ENCODE results near the gene UBASH3B. TPM values are rescaled to one million over a fixed set of nuclear protein-coding genes. Genes with fewer than 3 reads are reported as not detected.

UBASH3B gene
- total RNA-seq, 1 experiment from 2014 or later, result 81.9 TPM

DNA sequence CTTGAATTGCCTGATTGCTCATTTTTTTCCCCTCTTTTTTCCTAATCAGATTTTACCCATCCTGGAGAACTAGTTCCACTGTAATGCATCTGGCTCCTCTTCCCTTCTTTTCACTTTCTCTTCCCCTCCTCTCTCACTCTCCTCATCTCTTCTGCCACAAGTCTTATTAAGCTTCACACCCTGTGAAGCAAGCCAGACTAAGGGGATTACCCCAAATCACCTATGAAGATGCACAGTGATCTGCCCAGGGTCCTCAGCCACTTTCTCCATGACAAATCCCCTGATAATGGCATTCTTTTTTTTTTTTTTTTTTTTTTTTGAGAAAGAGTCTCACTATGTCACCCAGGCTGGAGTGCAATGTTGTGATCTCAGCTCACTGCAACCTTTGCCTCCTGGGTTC, 11.2 kb downstream of the UBASH3B start:
- Histone ChIP-seq H3K9me3 (ENCODE audit: insufficient read depth, low read depth) (no peaks in the 10 kb centered on the region; the same call in 1 of the 2 replicates), H2AFZ (no peak overlapping the region), H3K4me1 (replicated peaks; ENCODE audit: insufficient read depth) (peaks cover 85% of the 10 kb centered on the region), H3K36me3 (ENCODE audit: low read depth) (peaks cover 61% of the 10 kb centered on the region), H3F3A (ENCODE audit: insufficient read depth, low read depth) (peaks cover 72% of the 10 kb centered on the region), H3K27me3 (ENCODE audit: insufficient read depth, low read depth) (no peaks in the 10 kb centered on the region), H3K79me2 (ENCODE audit: low read depth) (peaks cover 100% of the 10 kb centered on the region), H3K9me2 (ENCODE audit: insufficient read depth) (no peaks in the 10 kb centered on the region), H3K27ac (peak overlapping the region; percentile 90), H3K4me3 (no peak overlapping the region), H3K4me2 (0 out of 2 replicates have a peak overlapping the region, but pooled peaks have one; percentile 58), H4K20me1 (ENCODE audit: insufficient read depth) (no peaks in the 10 kb centered on the region)
- CTCF ChIA-PET, result no interaction called here
- no peak for DNase-seq
- POLR2A ChIA-PET (ENCODE audit: unreplicated experiment), result no interaction called here
- TF ChIP-seq CTCF (conservative IDR thresholded peaks at IDR 0.05) (no peak), EZH2 (IDR thresholded peaks at IDR 0.05; ENCODE audit: low read depth) (no peak)
- BruUV-seq (replicated peaks), result no TSS peak
- intact Hi-C loops (cut with micrococcal nuclease; ENCODE audit: unreplicated experiment), result no loop called here

- intact Hi-C loops (cut with micrococcal nuclease; ENCODE audit: unreplicated experiment), result no loop called here
- BruUV-seq (replicated peaks), result no TSS peak
- peak overlapping the region; percentile 4; the same call in 1 of the 2 replicates for H3K4me3 ChIP-seq
- CTCF ChIA-PET, result no interaction called here
- H3K27ac ChIP-seq, result peak overlapping the region; percentile 90
- TF ChIP-seq EZH2 (IDR thresholded peaks at IDR 0.05; ENCODE audit: low read depth), result no peak
- H2AFZ ChIP-seq, result no peak overlapping the region
- peak in 1 of 2 experiments; percentile 94 for DNase-seq
- no peaks in the 10 kb centered on the region for H3K27me3 ChIP-seq (ENCODE audit: insufficient read depth, low read depth)
- peaks cover 83% of the 10 kb centered on the region for H3F3A ChIP-seq (ENCODE audit: insufficient read depth, low read depth)
- H4K20me1 ChIP-seq (ENCODE audit: insufficient read depth), result no peaks in the 10 kb centered on the region
- H3K4me2 ChIP-seq, result peak overlapping the region; percentile 58
- peaks cover 64% of the 10 kb centered on the region for H3K36me3 ChIP-seq (ENCODE audit: low read depth)
- H3K9me3 ChIP-seq (ENCODE audit: insufficient read depth, low read depth), result no peaks in the 10 kb centered on the region; the same call in 1 of the 2 replicates
- POLR2A ChIA-PET (ENCODE audit: unreplicated experiment), result interaction anchor here (0.6 kb wide), 1 partner anchor 388 kb away, joined by 3 read pairs; no protein-coding TSS in a partner anchor
- H3K4me1 ChIP-seq (replicated peaks; ENCODE audit: insufficient read depth), result peaks cover 86% of the 10 kb centered on the region
- H3K79me2 ChIP-seq (ENCODE audit: low read depth), result peaks cover 100% of the 10 kb centered on the region
- H3K9me2 ChIP-seq (ENCODE audit: insufficient read depth), result no peaks in the 10 kb centered on the region
These were observed 13.1 kb downstream of the UBASH3B start for GRCh38 chr11:122668562-122669090.

DNA sequence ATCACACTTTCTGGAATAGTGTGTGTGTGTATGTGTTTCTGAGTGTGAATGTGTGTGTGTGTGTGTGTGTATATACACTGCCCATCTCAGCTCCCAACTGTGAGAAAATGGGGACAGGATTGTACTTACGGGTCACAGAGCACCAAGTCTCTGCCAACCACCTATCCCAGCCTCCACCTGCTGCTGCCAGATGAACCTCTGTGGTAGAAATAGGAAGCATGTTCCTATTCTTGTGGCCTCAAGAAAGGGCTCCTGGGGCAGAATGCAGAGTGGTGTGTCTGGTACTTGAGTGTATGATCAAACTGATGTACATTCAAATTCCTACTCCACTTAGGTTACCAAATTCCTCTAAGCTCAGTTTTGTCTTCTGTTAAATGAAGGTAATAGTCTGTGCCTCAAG, 14.6 kb downstream of the UBASH3B start:
- H3K27me3 ChIP-seq (ENCODE audit: insufficient read depth, low read depth), result no peaks in the 10 kb centered on the region
- peak overlapping the region; percentile 90 for H3K27ac ChIP-seq
- CTCF ChIA-PET, result no interaction called here
- intact Hi-C loops (cut with micrococcal nuclease; ENCODE audit: unreplicated experiment), result no loop called here
- no TSS peak for BruUV-seq (replicated peaks)
- POLR2A ChIA-PET (ENCODE audit: unreplicated experiment), result interaction anchor here (0.6 kb wide), 1 partner anchor 13 kb away, joined by 3 read pairs; no protein-coding TSS in a partner anchor
- peaks cover 100% of the 10 kb centered on the region for H3K79me2 ChIP-seq (ENCODE audit: low read depth)
- H3K4me1 ChIP-seq (replicated peaks; ENCODE audit: insufficient read depth), result peaks cover 90% of the 10 kb centered on the region
- H3K9me2 ChIP-seq (ENCODE audit: insufficient read depth), result no peaks in the 10 kb centered on the region
- H3K9me3 ChIP-seq (ENCODE audit: insufficient read depth, low read depth), result no peaks in the 10 kb centered on the region; the same call in 1 of the 2 replicates
- H3F3A ChIP-seq (ENCODE audit: insufficient read depth, low read depth), result peaks cover 91% of the 10 kb centered on the region
- H3K4me3 ChIP-seq, result no peak overlapping the region
- TF ChIP-seq CTCF (conservative IDR thresholded peaks at IDR 0.05) (no peak), EZH2 (IDR thresholded peaks at IDR 0.05; ENCODE audit: low read depth) (no peak)
- DNase-seq, result no peak
- no peak overlapping the region; the same call in 1 of the 2 replicates for H3K4me2 ChIP-seq
- peaks cover 50% of the 10 kb centered on the region for H3K36me3 ChIP-seq (ENCODE audit: low read depth)
- H2AFZ ChIP-seq, result no peak overlapping the region
- no peaks in the 10 kb centered on the region for H4K20me1 ChIP-seq (ENCODE audit: insufficient read depth)

Measured in PC-9 (cell line).